HG03521 (cell line): ENCODE data around the gene FER.

Experiments used
- ATAC-seq: cut with Tn5 transposase; IDR thresholded peaks from one replicate; pipeline ENCODE4 v1.9.1; 2021; ENCODE audit warnings: mild to moderate bottlenecking, moderate library complexity; ENCODE audit not compliant: unreplicated experiment

Gene FER

DNA sequence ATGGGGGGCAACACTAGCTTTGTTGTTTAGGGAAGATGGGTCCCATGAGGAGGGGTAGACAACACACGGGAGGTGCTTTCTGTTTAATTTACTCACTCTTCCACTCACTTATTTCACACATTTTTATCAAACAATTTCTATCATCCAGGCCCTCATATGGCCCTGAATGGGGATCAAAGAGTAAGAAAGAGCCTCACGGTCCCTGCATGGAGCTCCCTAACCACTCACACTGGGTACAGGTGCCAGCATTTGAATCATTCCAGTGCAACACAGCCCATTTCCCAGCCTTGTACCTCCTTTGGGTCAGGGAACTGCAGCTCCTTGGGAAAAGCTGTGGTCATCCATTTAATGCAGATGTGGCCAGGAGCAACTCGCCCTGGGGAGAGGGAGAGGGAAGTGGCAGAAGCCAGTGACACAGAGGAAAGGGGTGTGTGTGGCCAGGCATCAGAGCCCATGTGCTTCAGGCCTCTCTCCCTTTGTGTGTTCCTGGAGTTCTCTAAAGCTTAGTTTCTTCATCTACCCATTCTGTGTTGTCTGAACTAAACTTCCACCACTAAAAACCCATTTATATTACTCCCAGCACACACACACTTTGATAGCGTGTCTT is 476.7 kb downstream of the FER start:
- ATAC-seq: no peak

DNA sequence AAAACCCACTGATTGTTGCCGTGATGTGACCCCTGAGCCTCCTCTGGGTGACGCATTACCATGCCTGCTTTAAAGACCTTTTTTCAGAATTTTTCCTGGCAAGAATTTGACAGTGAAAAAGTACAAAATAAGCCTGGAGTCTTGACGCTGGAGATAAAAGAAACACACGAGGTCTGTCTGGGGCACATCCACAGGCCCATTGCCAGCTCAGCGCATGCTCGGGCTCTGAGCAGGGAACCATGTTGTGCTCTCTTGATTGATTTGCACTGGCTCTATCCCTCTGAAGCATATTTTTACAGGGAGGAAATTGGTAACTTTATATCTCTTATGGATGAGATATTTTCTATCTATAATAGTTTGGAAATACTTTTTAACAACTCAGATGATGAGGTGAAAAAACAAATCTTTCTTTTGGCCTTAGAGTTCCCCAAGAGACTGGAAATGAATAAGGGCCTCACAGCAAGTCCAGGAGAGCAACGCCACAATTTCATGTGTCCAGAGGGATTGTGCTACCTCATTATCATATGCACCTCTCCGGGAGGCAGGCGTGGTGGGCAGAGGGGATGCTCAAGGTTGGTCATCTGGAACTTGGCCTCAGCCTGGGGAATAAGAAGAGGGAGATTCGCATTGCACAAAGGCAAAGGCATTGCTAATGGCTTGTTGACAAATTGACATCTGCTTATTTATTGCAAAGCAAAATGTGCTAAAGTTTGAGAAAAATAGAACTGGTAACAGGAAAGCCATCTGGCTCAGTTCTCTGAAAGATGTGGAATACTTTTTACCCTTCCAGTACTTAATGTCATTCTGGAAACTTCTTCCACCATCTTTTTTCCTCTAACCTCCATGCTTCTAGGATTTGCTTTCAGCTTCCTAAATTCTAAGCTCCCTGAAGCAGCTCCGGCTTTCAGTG is 478.3 kb downstream of the FER start:
- ATAC-seq: no peak

DNA sequence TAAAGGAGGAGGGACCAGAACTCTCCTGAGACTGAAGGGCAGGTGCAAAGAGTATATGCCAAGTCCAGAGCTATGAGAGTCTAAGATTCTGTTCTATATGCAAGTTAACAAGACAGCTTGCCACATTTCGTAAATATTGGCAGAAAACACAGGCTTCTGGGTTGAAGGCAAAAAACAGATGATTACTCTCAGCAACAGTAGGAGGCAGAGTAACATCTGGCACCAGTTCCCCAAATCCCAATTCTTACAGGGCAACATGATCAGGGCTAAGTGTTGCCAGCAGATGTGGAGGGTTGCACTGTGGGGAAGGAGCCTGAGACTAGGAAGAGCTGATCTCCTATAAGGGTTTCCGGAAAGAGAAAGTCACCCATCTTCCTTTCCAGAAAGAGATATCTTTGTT is 482.7 kb downstream of the FER start:
- ATAC-seq: no peak

DNA sequence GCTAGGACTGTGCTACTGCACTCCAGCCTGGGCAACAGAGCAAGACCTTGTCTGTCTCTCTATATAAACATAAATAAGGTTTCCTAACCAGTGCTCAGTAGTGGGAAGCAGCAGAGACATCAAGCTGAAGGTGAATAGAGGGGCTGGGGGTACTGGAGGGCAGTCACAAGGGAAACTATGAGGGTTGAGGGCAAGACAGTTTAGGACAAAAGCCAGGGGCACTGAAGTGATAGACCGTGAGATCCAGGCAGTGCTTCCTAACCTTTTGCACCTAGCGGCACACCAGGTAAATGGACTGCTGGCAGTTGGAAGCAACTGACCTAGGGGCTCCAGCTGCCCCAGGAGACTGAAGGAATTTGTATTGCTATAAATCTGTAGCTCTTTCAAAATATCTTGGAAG is 483.6 kb downstream of the FER start:
- no peak for ATAC-seq

DNA sequence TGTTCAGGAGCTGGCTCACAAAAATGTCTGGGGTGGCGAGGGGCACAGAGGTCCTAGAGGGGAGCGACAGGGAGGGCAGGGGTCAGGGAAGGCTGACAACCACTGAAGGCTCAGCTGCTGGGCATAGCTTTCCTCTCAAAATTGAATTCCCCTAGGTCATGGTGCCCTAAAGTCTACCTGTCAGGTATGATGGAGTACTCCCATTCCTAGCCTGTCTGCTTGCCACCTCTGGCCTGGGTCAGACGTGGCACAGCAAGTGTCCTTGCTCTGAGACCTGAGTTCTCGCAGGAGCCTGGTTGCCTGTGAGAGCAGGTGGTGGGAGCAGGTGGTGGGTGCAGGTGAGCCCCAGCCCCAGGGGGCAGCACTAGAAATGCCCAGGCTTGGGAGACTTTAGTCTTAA is 486.7 kb downstream of the FER start:
- ATAC-seq: no peak

DNA sequence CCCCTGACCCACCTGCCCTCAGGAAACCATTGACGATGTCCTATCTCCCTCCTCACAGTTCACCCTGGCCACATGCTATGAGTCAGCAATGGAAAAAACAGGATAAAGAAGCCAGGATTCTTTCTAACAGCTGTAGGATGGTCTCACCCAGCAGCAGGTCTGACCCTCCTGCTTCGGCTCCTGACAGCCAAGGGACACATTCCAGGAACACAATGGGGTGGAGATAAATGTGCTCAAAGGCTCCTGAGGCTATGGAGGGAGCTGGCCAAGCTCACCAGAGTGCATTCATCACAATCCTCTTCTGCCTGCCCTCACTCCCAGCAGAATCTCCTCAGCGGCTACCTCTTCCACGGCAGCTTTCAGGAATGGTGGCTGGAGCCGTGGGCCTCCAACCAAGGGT is 491.8 kb downstream of the FER start:
- no peak for ATAC-seq

DNA sequence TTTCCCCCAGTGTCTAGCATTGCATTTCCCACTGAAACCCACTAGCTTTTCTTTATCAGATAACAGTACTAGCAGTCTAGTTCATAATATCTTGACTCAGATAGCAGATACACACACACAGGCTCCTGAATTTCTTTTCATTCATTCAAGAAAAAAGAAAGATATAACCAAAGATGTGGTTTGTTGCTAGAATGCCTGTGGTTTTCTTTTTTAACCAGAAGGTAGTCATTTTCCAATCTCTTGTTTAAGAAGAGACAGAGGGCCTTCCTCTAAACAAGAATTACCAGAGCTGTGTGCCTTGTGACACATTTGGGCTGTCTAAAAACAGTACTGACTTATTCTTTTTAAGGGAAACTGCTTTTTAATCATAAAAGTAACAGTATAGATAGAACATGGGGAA is 494.8 kb downstream of the FER start:
- no peak for ATAC-seq

DNA sequence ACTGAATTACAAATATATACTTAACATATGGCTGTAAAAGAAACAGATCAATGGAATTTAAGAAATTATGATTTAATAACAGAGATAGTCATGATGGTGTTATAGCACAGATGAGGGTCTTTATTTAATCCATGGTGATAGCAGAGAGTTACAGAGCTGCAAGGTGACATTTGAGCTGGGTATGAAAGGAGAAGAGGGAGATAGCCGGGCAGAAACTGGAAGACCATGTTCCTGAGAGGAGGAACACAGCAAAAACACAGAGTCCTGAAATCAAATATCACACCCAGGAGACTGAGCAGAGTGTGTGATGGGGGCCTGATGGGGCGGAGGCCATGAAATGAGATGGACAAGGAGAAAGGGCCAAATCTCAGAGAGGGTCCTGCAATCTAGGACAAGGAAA is 498.7 kb downstream of the FER start:
- no peak for ATAC-seq
